OCI-LY7 (cell line): ENCODE measurements around the gene SERPINA5. TPM values are rescaled to one million over a fixed set of nuclear protein-coding genes. Genes with fewer than 3 reads are reported as not detected.

Experiments used
- BruUV-seq: library from RNA; stranded (reverse); fragments of 400-500 nt; replicated peaks from 2 replicates; lab custom pipeline; 2021; lab: Mats Ljungman, UMichigan
- CTCF ChIA-PET: fragments of 300-600 bp; sonication (Branson Sonifier 250); formaldehyde crosslinking; loops from one replicate; lab custom pipeline; 2022; ENCODE audit warnings: antibody characterized with exemption; ENCODE audit not compliant: unreplicated experiment; lab: Charles Lee
- POLR2A ChIA-PET: fragments of 300-600 bp; sonication (Branson Sonifier 250); formaldehyde crosslinking; loops from one replicate; lab custom pipeline; 2022; ENCODE audit warnings: antibody characterized with exemption; lab: Charles Lee
- DNase-seq: peaks from one replicate; pipeline ENCODE4 v3.0.0-alpha.2; 2015; ENCODE audit warnings: low spot score
- H2AFZ ChIP-seq: fragments of 200-600 bp; sonication (generic), shearing (Covaris generic); 2 replicates; pipeline ENCODE4 v1.6.1; 2014; ENCODE audit warnings: mild to moderate bottlenecking, antibody characterized with exemption, low read length, moderate library complexity
- H3K27ac ChIP-seq: fragments of 200-600 bp; sonication (generic); 2 replicates; pipeline ENCODE4 v1.5.1; 2014; ENCODE audit warnings: mixed run types, low read depth, mild to moderate bottlenecking, moderate library complexity, low read length, inconsistent platforms; ENCODE audit not compliant: poor library complexity, severe bottlenecking
- H3K36me3 ChIP-seq: fragments of 200-600 bp; sonication (generic); 2 replicates; pipeline ENCODE4 v1.6.1; 2014; ENCODE audit warnings: mild to moderate bottlenecking, antibody characterized with exemption, low read length, moderate library complexity, mixed read lengths; ENCODE audit not compliant: insufficient read depth
- H3K4me1 ChIP-seq: fragments of 200-600 bp; sonication (generic); 2 replicates; pipeline ENCODE4 v1.5.1; 2014; ENCODE audit warnings: mild to moderate bottlenecking, low read length; ENCODE audit not compliant: insufficient read depth, poor library complexity, severe bottlenecking
- H3K4me2 ChIP-seq: fragments of 200-600 bp; sonication (generic); 2 replicates; pipeline ENCODE4 v1.6.1; 2014; ENCODE audit warnings: mild to moderate bottlenecking, low read length
- H3K4me3 ChIP-seq: fragments of 200-600 bp; sonication (generic); 2 replicates; pipeline ENCODE4 v1.5.1; 2014; ENCODE audit warnings: mild to moderate bottlenecking, low read depth, low read length; ENCODE audit not compliant: poor library complexity, severe bottlenecking
- H3K79me2 ChIP-seq: fragments of 200-600 bp; sonication (generic); 2 replicates; pipeline ENCODE4 v1.6.1; 2016; ENCODE audit warnings: low read depth, mild to moderate bottlenecking, low read length, moderate library complexity, mixed read lengths; ENCODE audit not compliant: insufficient read depth
- H3K9me2 ChIP-seq: fragments of 200-600 bp; sonication (generic); 2 replicates; pipeline ENCODE4 v1.6.1; 2016; ENCODE audit warnings: mild to moderate bottlenecking, low read length, mixed read lengths; ENCODE audit not compliant: insufficient read depth
- H3K9me3 ChIP-seq: fragments of 200-600 bp; sonication (generic); 2 replicates; pipeline ENCODE4 v1.6.1; 2014; ENCODE audit warnings: mild to moderate bottlenecking, mixed run types, low read length, mixed read lengths
- H4K20me1 ChIP-seq: fragments of 200-600 bp; sonication (generic); 2 replicates; pipeline ENCODE4 v1.6.1; 2014; ENCODE audit warnings: mild to moderate bottlenecking, antibody characterized with exemption, low read length, moderate library complexity, mixed read lengths; ENCODE audit not compliant: insufficient read depth
- EZH2phosphoT487 ChIP-seq: fragments of 200-600 bp; sonication (generic); IDR thresholded peaks from 2 replicates; pipeline ENCODE4 v1.6.1; 2018; ENCODE audit warnings: low read depth, borderline replicate concordance, mild to moderate bottlenecking, mixed run types, antibody characterized with exemption, low read length, moderate library complexity, mixed read lengths
- intact Hi-C: fragments of 100-400 bp; cut with micrococcal nuclease; formaldehyde crosslinking; loops from one replicate; pipeline ENCODE4 v1.10.0; 2022; ENCODE audit not compliant: unreplicated experiment
- total RNA-seq, 2 experiments: library from RNA; depleted of rRNA in 1 of 2; stranded (reverse); fragments of >200 nt in 1 of 2; shearing (Covaris generic) in 1 of 2; gene quantifications; 2 replicates each; pipeline ENCODE4 v1.2.3, GENCODE V29; 2014 to 2022
- TF ChIP-seq, protein P1 (sequence below): fragments of 200-600 bp; sonication (generic); conservative IDR thresholded peaks from 2 replicates; pipeline ENCODE4 v1.5.1; 2014; ENCODE audit warnings: mild to moderate bottlenecking, antibody characterized with exemption, low read length, moderate library complexity, mixed read lengths

The SERPINA5 gene
- total RNA-seq, 2 experiments from 2014 or later = not detected

DNA sequence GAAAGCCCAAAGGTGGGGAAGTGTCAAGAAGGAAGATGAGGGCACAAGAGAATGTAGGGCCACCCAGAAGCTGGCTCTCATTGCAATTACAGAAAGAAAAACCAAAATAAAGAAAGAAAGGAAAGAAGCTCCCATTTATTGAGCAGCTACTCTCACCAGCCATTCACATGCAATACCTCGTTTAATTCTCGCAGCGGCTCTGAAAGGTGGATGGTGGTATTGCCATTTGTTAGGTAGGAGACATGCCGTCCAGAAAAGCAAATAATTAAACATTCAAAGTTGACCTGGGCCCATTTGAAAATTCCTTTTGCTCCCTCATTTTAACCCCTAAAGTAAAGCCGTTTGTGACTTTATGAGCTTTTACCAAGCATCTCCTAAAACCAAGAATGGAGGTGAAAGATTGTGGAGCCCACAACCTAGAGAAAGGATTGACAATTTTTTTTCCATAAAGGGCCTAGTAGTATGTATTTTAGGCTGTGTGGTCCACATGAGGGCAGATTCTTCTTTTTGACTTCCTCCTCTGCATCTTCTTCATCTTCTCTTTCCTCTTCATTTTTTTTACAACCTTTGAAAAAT, 36.2 kb downstream of the SERPINA5 start:
- ChIA-PET POLR2A (interaction anchor here (0.6 kb wide), 1 partner anchor 76 kb away, joined by 8 read pairs; no protein-coding TSS in a partner anchor), CTCF (no interaction called here)
- Histone ChIP-seq H3K79me2 (no peaks in the 10 kb centered on the region), H3K4me1 (no peaks in the 10 kb centered on the region), H3K4me3 (no peak overlapping the region), H2AFZ (no peak overlapping the region), H3K36me3 (no peaks in the 10 kb centered on the region), H4K20me1 (no peaks in the 10 kb centered on the region), H3K9me3 (peaks cover 14% of the 10 kb centered on the region; the same call in 1 of the 2 replicates), H3K4me2 (no peak overlapping the region), H3K9me2 (no peaks in the 10 kb centered on the region), H3K27ac (no peak overlapping the region)
- no TSS peak for BruUV-seq
- intact Hi-C loops = no loop called here
- TF ChIP-seq, protein P1, sequence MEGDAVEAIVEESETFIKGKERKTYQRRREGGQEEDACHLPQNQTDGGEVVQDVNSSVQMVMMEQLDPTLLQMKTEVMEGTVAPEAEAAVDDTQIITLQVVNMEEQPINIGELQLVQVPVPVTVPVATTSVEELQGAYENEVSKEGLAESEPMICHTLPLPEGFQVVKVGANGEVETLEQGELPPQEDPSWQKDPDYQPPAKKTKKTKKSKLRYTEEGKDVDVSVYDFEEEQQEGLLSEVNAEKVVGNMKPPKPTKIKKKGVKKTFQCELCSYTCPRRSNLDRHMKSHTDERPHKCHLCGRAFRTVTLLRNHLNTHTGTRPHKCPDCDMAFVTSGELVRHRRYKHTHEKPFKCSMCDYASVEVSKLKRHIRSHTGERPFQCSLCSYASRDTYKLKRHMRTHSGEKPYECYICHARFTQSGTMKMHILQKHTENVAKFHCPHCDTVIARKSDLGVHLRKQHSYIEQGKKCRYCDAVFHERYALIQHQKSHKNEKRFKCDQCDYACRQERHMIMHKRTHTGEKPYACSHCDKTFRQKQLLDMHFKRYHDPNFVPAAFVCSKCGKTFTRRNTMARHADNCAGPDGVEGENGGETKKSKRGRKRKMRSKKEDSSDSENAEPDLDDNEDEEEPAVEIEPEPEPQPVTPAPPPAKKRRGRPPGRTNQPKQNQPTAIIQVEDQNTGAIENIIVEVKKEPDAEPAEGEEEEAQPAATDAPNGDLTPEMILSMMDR = no peak
- no peak for TF ChIP-seq EZH2phosphoT487
- DNase-seq = no peak

DNA sequence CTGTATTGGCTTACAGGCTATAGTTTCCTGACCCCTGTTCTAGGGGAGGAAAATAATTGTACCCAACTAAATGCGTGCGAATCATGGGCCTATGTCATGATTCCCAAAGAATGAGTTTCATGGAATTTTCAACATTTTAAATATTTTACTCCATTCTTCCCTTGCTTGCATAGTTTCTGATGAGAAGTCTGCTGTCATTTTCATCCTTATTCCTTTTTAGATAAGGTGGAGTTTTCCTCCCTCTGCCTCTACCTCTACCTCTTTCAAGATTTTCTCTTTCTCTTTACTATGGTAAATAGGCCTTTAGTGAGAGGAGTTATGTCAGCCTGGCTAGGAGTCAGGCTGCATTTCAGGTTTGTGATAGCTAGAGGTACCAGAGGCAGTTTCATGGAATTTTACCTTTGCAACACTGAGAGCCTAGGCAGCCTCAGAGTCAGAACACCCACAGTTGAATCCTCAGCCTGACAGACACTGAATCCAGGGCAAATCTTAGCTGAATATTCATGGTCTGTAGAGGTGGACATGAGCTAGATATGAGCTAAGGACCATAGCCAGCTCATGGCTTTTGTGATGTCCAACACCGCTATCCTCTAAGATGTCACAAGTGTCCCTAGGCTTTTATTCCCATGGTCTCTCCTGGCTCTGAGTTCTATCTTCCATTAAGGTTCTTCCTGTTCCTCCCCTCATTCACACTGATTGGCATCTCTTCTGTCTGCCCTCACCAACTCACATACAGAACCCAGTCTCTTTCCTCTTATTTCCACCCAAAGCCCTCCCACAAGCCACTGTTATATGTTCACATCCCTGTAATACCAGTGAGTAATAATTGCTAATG, 37.0 kb downstream of the SERPINA5 start:
- Histone ChIP-seq H3K4me2 (no peak overlapping the region), H3K27ac (no peak overlapping the region), H3K4me1 (no peaks in the 10 kb centered on the region), H3K36me3 (no peaks in the 10 kb centered on the region), H3K9me3 (peaks cover 14% of the 10 kb centered on the region; the same call in 1 of the 2 replicates), H4K20me1 (no peaks in the 10 kb centered on the region), H2AFZ (no peak overlapping the region), H3K9me2 (no peaks in the 10 kb centered on the region), H3K4me3 (no peak overlapping the region), H3K79me2 (no peaks in the 10 kb centered on the region)
- CTCF ChIA-PET = no interaction called here
- no peak for TF ChIP-seq EZH2phosphoT487
- TF ChIP-seq, protein P1 = no peak
- POLR2A ChIA-PET = no interaction called here
- BruUV-seq = no TSS peak
- DNase-seq = no peak
- intact Hi-C loops = no loop called here

DNA sequence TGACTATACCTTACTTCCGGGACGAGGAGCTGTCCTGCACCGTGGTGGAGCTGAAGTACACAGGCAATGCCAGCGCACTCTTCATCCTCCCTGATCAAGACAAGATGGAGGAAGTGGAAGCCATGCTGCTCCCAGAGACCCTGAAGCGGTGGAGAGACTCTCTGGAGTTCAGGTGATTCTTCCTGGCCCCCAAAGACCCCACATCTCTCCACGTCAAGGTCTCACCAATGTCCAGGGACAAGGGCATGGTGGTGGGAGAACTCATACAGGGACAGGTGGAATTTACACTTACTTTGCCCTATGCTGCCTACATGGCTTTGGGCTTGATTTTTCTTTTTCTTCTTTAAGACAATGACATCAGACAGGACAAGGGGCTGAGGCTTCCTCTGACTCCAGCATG, 38.1 kb downstream of the SERPINA5 start:
- POLR2A ChIA-PET = no interaction called here
- intact Hi-C loops = no loop called here
- TF ChIP-seq EZH2phosphoT487 = no peak
- TF ChIP-seq, protein P1 = no peak
- Histone ChIP-seq H3K27ac (no peak overlapping the region), H3K4me2 (no peak overlapping the region), H3K9me2 (no peaks in the 10 kb centered on the region), H4K20me1 (no peaks in the 10 kb centered on the region), H3K9me3 (peaks cover 14% of the 10 kb centered on the region; the same call in 1 of the 2 replicates), H3K36me3 (no peaks in the 10 kb centered on the region), H3K79me2 (no peaks in the 10 kb centered on the region), H3K4me3 (no peak overlapping the region), H2AFZ (no peak overlapping the region), H3K4me1 (no peaks in the 10 kb centered on the region)
- no peak for DNase-seq
- CTCF ChIA-PET = no interaction called here
- BruUV-seq = no TSS peak
